Astrocyte of the spinal cord (primary cell): ENCODE results near the gene SRCIN1.

Experiments
- DNase-seq: peaks from one replicate; pipeline ENCODE4 v3.0.0; 2011; ENCODE audit warnings: low read depth, low spot score
- H3K4me3 ChIP-seq: 2 replicates; pipeline ENCODE4 v1.5.1; 2011; ENCODE audit warnings: low read depth, mild to moderate bottlenecking, low read length, moderate library complexity
- CTCF ChIP-seq: IDR thresholded peaks from 2 replicates; pipeline ENCODE4 v1.5.1; 2012; ENCODE audit warnings: low read depth, mild to moderate bottlenecking, low read length, inconsistent platforms
- in situ Hi-C: cut with HindIII; loops from 2 replicates; pipeline ENCODE4 v1.10.0; 2017; ENCODE audit warnings: low sequenced_read_pairs

The SRCIN1 gene

DNA sequence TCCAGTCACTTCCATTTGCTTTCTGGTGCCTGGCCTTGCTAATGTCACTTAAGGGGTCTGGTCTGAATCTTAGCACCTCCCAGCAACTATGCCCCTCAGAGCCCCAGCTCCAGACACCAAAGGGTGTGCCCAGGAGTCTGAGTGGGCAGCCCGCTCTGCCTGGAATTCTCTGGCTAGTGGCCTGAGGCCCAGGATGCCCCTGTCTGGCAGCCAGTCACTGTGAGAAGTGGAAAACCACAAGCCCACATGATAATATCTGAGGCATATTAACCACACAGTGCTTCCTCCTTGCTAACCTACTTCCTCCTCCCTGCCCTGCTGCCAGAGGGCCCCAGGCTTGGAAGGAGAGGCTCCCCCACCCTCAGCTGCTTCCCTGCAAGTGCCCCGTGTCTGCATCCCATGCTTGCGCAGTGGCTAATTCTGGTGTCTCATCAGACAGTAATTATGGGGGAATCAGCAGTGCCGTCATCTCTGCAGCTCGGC, 14.0 kb downstream of the SRCIN1 start:
- in situ Hi-C loops, result no loop called here
- peak; percentile 9 for DNase-seq
- no peak for TF ChIP-seq CTCF
- H3K4me3 ChIP-seq, result no peak overlapping the region

DNA sequence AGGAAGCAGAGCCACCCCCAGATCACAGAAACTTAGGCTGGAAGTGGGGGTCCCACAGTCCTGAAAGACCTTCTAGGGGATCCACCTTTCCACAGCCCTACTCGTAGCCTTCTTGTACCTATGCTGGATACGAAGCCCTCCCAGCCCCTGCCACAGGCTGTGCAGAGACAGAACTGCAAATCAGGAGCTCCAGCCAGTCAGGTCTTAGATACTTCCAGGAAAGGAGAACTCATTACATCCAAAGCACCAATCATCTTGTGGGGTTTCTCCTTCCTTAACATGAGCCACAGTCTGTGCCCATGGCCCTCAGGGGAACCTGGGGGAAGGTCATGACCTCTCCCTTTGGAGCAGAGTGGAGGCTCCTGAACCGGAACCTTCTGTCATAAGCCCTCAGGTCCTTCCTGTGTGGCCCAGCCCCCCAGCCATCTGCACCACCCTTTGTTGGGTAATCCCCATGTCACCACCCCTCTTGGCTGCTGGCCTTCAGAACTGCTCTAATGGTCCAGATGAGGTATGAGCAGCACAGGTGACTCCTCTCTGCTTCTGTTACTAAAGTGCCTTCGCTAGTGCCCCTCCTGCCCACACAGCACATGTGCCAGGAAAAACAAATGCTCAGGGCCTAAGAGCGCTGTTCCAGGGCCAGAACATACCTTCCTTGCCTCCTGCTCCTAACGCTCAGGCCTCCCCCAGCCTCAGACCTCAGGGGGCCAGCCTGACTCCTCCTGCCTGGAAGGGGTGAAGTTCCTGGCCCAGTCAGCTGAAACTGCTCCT, 14.6 kb downstream of the SRCIN1 start:
- no peak for DNase-seq
- H3K4me3 ChIP-seq, result no peak overlapping the region
- no peak for TF ChIP-seq CTCF
- in situ Hi-C loops, result no loop called here

GRCh38 chr17:38589462-38590114, 16.2 kb downstream of the SRCIN1 start:
- in situ Hi-C loops, result no loop called here
- TF ChIP-seq CTCF, result no peak

DNA sequence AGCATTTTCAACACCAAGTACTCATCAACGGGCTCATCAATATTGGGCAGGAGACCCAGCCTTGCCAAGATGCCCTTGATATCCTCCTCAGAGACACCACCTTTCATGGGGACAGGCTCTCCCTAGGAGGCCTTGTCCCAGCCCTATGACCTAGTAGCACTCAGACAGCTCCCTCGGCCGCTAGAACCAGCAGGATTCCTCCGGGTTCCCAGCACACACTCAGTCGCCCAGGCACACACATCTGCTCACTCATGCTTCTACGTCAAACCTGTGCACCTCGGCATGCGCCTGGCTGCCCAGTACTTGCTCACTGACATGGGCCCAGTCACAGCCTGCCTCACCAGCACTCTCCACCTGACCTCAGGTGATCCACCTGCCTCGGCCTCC, 17.0 kb downstream of the SRCIN1 start:
- in situ Hi-C loops, result no loop called here
- no peak for TF ChIP-seq CTCF
- no peak for DNase-seq
- no peak overlapping the region for H3K4me3 ChIP-seq

More at GRCh38 chr17:38589462-38590114, 16.2 kb downstream of the SRCIN1 start:
- H3K4me3 ChIP-seq, result no peak overlapping the region
- DNase-seq, result no peak

DNA sequence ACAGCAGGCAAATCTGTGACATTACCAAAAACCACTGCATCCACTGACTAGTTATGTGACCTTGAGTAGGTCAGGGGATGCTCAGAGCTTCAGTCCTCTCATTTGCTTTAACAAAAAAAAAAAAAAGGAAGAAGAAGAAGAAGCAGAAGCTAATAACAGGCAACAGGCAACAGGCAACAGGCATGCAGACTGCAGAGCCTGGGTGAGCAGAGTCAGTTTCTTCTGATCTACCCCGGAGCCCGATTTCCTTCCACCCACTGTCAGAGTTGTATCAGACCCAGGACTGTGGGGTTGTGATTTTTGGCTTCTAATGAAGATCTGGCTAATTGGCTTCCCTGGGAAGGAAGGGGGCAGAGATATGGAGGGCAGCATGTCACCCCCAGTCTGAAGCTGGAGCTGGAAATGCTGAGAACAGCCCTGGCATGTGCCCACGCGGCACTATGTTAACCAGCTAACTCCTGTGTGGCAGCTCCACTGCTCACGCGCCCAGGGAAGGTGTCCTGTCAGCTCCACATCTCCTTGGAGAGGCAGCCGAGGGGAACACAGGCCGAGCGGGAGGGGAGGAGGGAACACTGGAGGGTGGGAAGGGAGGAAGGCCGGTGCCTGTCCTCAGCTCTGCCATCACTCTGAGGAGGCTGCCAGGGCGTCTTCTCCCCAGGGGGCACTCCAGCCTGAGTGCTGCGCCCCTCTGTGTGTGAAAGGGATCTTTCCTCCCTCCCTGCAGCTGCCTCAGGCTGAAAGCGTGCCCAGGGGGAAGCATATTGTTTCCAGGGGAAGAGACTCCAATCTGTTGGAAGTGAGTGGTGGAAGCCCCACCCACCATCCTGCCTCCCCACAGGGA, 17.6 kb downstream of the SRCIN1 start:
- no peak overlapping the region for H3K4me3 ChIP-seq
- DNase-seq, result no peak
- no peak for TF ChIP-seq CTCF
- in situ Hi-C loops, result no loop called here

DNA sequence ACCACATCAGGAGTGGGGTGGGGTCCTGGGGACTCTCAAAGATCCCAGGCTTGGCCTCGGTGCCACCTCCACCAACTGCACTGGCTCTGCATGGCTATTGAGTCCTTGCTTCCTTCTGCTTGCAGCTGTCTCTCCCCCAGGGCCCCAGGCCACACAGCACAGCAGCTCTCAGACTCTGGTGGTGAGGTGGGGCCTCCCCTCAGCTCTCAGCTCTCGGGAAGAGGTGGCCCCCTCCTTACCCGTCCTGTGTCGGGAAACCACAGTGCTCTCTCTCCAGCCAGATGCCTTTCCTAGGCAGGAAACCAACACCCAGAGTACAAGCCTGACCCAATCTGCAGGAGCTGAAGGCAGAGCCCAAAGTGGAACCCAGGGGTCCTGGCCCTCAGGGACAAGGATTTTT, 18.5 kb downstream of the SRCIN1 start:
- in situ Hi-C loops, result no loop called here
- no peak for DNase-seq
- H3K4me3 ChIP-seq, result no peak overlapping the region
- no peak for TF ChIP-seq CTCF
